Common myeloid progenitor, CD34-positive (primary cell): Measurements from ENCODE around the gene MXRA8.
"Not testable (repeated sequence)": the region's sequence is repeated elsewhere in the genome, so short reads cannot be mapped to it uniquely, and the experiment has no call there.

Experiments
- CTCF ChIA-PET: fragments of 350-600 bp; sonication (Branson Sonifier 250); formaldehyde crosslinking; loops from one replicate; lab custom pipeline; 2021; ENCODE audit warnings: antibody characterized with exemption; lab: Charles Lee
- POLR2A ChIA-PET: fragments of 350-600 bp; sonication (Branson Sonifier 250); formaldehyde crosslinking; loops from one replicate; lab custom pipeline; 2021; ENCODE audit warnings: antibody characterized with exemption; lab: Charles Lee
- DNase-seq, 3 donors: peaks; one replicate each; pipeline versions ENCODE4 v3.0.0 to v3.0.0-alpha.2; 2013
- H3K27ac ChIP-seq, 2 experiments: 1 replicate in 1 of 2; 2 replicates in 1 of 2; pipeline ENCODE4 v1.7.0; 2013; ENCODE audit warnings: inconsistent platforms in 2 of 2, low read length in 2 of 2, mild to moderate bottlenecking in 2 of 2, low read depth in 1 of 2, moderate library complexity in 1 of 2; ENCODE audit not compliant: severe bottlenecking in 2 of 2, insufficient read depth in 1 of 2, poor library complexity in 1 of 2
- H3K27me3 ChIP-seq, 5 experiments: replicated peaks in 2 of 5; 1 replicate in 3 of 5; 2 replicates in 2 of 5; pipeline versions ENCODE4 v1.6.1 to v1.7.0; 2013; ENCODE audit warnings: low read length in 4 of 5, mild to moderate bottlenecking in 2 of 5, moderate library complexity in 2 of 5, inconsistent platforms in 1 of 5; ENCODE audit not compliant: insufficient read depth in 5 of 5, control insufficient read depth in 4 of 5
- H3K36me3 ChIP-seq, 4 experiments: 1 replicate in 2 of 4; 2 replicates in 2 of 4; pipeline versions ENCODE4 v1.6.1 to v1.7.0; 2013; ENCODE audit warnings: low read length in 3 of 4, control low read depth in 1 of 4, mild to moderate bottlenecking in 1 of 4; ENCODE audit not compliant: control insufficient read depth in 4 of 4, insufficient read depth in 4 of 4
- H3K4me1 ChIP-seq, 4 experiments: 1 replicate in 3 of 4; 2 replicates in 1 of 4; pipeline versions ENCODE4 v1.6.1 to v1.7.1; 2013; ENCODE audit warnings: low read length in 3 of 4, mild to moderate bottlenecking in 3 of 4, control low read depth in 1 of 4, inconsistent platforms in 1 of 4, moderate library complexity in 1 of 4; ENCODE audit not compliant: control insufficient read depth in 4 of 4, insufficient read depth in 4 of 4; ENCODE audit errors: control extremely low read depth in 1 of 4
- H3K4me3 ChIP-seq, 7 experiments: 1 replicate in 4 of 7; 2 replicates in 3 of 7; pipeline versions ENCODE4 v1.5.1 to v1.7.0; 2013; ENCODE audit warnings: mild to moderate bottlenecking in 7 of 7, low read length in 6 of 7, moderate library complexity in 6 of 7, inconsistent platforms in 2 of 7, low read depth in 2 of 7, control low read depth in 1 of 7; ENCODE audit not compliant: insufficient read depth in 4 of 7, control insufficient read depth in 1 of 7; ENCODE audit errors: extremely low read depth in 1 of 7
- H3K9me3 ChIP-seq, 5 experiments: 1 replicate in 4 of 5; 2 replicates in 1 of 5; pipeline versions ENCODE4 v1.6.1 to v1.7.1; 2013; ENCODE audit warnings: low read length in 4 of 5, mild to moderate bottlenecking in 2 of 5, inconsistent platforms in 1 of 5, low read depth in 1 of 5, moderate library complexity in 1 of 5; ENCODE audit not compliant: control insufficient read depth in 4 of 5, insufficient read depth in 2 of 5; ENCODE audit errors: control extremely low read depth in 1 of 5
- WGBS: methylation state at CpG from one replicate; pipeline ENCODE4 v1.1.5; 2013; ENCODE audit not compliant: insufficient coverage; 5-methylcytosine and 5-hydroxymethylcytosine counted together

MXRA8 gene

DNA sequence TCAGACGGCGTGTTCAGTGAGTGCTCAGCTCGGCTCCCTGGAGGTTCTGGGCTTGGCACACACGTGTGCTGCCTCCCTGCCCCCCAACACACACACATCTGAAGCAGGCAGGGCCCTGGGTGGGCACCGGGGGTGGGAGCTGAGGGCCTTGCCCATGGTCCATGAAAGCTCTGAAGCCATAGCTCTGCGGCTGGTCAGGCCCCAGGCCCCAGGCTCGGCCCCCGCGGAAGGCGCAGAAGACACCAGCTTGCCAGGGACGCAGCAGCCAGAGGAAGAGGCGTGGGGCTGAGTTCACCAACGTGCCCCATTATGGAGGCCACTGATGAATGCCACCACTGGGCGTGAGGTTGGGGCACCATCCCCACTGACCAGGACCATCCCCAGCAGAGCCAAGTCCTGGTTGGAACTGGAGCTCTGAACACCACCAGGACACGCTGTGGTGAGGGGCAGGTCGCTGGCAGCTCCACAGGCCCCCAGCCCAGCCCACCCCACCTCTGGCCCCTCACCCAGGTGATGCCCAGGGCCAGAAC is 12.5 kb upstream of the MXRA8 start:
- ChIA-PET CTCF (interaction anchor here (0.9 to 3.7 kb wide), 9 partner anchors 11 to 58 kb away, joined by 3 to 27 read pairs (median 6); partner anchors contain the start of genes CCNL2 and MXRA8), POLR2A (interaction anchor here (1.0 kb wide), 1 partner anchor 17 kb away, joined by 3 read pairs; no protein-coding TSS in a partner anchor)
- DNase-seq: no peak
- H3K9me3 ChIP-seq: peaks cover 0 to 15% (median 2%) of the 10 kb centered on the region in 5 experiments
- H3K4me3 ChIP-seq: no peak overlapping the region
- peaks cover 0 to 23% (median 0%) of the 10 kb centered on the region in 5 experiments for H3K27me3 ChIP-seq
- H3K27ac ChIP-seq: no peak overlapping the region
- peaks cover 0 to 39% (median 34%) of the 10 kb centered on the region in 4 experiments for H3K4me1 ChIP-seq
- peaks cover 0 to 16% (median 5%) of the 10 kb centered on the region in 4 experiments for H3K36me3 ChIP-seq
- 86% methylated on average over 9 of the region's 16 CpGs for WGBS

DNA sequence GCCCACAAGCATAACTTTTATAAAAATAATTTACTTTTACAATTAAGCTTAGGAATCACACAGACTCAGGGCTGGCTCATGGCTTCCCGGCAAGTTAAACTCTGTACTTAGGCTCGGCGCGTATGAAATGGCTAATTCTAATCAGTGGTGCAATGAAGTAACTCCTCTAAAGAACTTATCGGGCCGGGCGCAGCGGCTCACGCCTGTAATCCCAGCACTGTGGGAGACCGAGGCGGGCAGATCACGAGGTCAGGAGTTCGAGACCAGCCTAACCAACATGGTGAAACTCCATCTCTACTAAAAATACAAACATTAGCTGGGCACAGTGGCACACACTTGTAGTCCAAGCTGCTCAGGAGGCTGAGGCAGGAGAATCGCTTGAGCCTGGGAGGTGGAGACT is 11.7 kb upstream of the MXRA8 start:
- POLR2A ChIA-PET, DNase-seq, H3K27ac ChIP-seq, H3K4me3 ChIP-seq: not testable (repeated sequence)
- peaks cover 0 to 26% (median 0%) of the 10 kb centered on the region in 5 experiments for H3K27me3 ChIP-seq
- H3K9me3 ChIP-seq: peaks cover 0 to 15% (median 2%) of the 10 kb centered on the region in 5 experiments
- H3K36me3 ChIP-seq: peaks cover 0 to 16% (median 5%) of the 10 kb centered on the region in 4 experiments
- WGBS: 98% methylated on average over 10 of the region's 14 CpGs
- H3K4me1 ChIP-seq: peaks cover 0 to 37% (median 33%) of the 10 kb centered on the region in 4 experiments
- CTCF ChIA-PET: interaction anchor here (1.8 to 3.7 kb wide), 2 partner anchors 11 to 17 kb away, joined by 6 to 27 read pairs; no protein-coding TSS in a partner anchor

DNA sequence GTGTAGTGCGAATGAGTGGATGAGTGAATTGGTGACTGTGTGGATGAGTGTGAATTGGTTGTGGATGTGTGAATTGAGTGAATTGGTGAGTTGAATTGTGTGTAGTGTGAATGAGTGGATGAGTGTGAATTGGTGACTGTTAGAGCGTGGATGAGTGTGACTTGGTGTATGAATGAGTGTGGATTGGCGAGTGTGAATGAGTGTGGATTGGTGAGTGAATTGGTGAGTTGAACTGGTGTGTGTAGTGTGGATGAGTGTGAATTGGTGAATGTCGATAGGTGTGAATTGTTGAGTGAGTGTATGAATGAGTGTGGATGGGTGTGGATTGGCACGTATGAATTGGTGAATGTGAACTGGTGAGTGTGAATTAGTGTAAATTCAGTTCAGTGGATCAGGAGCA is 9.0 kb upstream of the MXRA8 start:
- Histone ChIP-seq H3K4me3 (no peak overlapping the region), H3K27me3 (peaks cover 0 to 32% (median 0%) of the 10 kb centered on the region in 5 experiments), H3K36me3 (peaks cover 0 to 5% (median 0%) of the 10 kb centered on the region in 4 experiments), H3K9me3 (peaks cover 0 to 15% (median 2%) of the 10 kb centered on the region in 5 experiments), H3K27ac (no peak overlapping the region), H3K4me1 (peaks cover 0 to 19% (median 18%) of the 10 kb centered on the region in 4 experiments)
- WGBS: 98% methylated on average over 4 of the region's 5 CpGs
- POLR2A ChIA-PET: no interaction called here
- DNase-seq: peak in 2 of 3 donors; percentile 37 to 73
- CTCF ChIA-PET: no interaction called here

DNA sequence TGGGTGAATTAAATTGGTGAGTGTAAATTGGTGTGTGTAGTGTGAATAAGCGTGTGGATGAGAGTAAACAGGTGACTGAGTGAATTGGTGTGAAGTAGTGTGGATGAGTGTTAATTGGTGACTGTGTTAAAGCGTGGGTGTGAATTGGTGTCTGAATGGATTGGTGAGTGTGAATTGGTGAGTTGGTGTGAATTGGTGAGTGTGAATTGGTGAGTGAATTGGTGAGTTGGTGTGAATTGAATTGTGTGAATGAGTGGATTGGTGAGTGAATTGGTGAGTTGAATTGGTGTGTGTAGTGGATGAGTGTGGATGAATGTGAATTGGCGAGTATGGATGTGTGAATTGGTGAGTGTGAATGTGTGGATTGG is 8.3 kb upstream of the MXRA8 start:
- ChIA-PET POLR2A (no interaction called here), CTCF (no interaction called here)
- peaks cover 0 to 5% (median 0%) of the 10 kb centered on the region in 4 experiments for H3K36me3 ChIP-seq
- peaks cover 0 to 15% (median 2%) of the 10 kb centered on the region in 5 experiments for H3K9me3 ChIP-seq
- H3K4me1 ChIP-seq: peaks cover 0 to 12% (median 11%) of the 10 kb centered on the region in 4 experiments
- H3K4me3 ChIP-seq: no peak overlapping the region
- no peak overlapping the region for H3K27ac ChIP-seq
- WGBS: 100% methylated on average over 3 of the region's 3 CpGs
- peak in 2 of 3 donors; percentile 55 to 80 for DNase-seq
- peaks cover 0 to 38% (median under 1%) of the 10 kb centered on the region in 5 experiments for H3K27me3 ChIP-seq

DNA sequence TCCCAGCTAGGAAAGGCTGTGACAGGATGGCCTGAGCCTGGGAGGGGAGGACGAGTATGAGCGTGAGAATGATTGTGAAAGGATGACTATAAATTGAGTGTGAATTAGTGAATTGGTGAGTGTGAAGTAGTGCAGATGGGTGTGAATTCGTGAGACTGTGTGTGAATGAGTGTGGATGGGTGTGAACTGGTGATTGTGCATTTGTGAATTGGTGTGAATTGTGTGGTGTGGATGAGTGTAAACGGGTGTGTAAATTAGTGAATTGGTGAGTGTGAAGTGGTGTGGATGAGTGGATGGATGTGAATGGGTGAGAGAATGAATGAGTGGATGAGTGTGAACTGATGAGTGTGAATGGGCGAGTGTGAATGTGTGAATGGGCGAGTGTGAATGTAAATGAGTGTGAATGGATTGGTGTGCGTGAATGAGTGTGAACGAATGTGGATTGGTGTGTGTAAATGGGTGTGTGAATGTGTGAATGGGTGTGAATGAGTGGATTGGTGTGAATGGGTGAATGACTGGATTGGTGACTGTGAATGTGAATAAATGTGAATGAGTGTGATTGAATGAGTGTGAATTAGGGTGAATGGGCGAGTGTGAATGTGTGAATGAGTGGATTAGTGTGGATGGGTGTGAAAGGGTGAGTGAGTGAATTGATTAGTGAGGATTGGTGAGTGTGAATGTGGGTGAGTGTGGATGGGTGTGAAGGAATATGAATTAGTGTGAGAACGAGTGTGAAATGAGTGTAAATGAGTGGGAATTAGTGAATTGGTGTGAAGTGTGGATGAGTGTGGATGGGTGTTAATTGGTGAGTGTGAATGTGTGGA is 7.7 kb upstream of the MXRA8 start:
- Histone ChIP-seq H3K27me3 (peaks cover 0 to 44% (median 5%) of the 10 kb centered on the region in 5 experiments), H3K4me1 (peaks cover 0 to 6% (median 5%) of the 10 kb centered on the region in 4 experiments), H3K27ac (no peak overlapping the region), H3K4me3 (no peak overlapping the region), H3K36me3 (no peaks in the 10 kb centered on the region), H3K9me3 (peaks cover 0 to 15% (median 2%) of the 10 kb centered on the region in 5 experiments)
- DNase-seq: peak in 1 of 3 donors; percentile 44
- POLR2A ChIA-PET: no interaction called here
- CTCF ChIA-PET: interaction anchor here (1.2 kb wide), 1 partner anchor 8 kb away, joined by 3 read pairs; no protein-coding TSS in a partner anchor
- 86% methylated on average over 10 of the region's 10 CpGs for WGBS

DNA sequence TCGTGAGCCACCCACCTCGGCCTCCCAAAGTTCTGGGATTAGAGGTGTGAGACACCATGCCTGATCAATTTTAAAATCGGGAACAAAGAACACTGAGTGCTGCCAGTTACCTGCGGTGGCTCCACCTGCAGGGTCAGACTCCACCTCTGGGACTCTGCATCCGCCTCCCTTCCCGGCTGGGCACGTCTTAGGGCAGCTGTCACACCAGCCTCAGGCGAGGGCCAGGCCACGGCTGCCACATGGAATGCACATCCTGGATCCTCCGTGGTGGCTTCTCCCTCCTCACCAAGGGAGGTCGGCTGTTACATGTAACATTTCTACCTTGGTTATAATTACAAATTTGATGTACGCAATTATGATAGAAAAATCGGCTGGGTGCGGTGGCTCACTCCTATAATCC is 5.9 kb upstream of the MXRA8 start:
- CTCF ChIA-PET: interaction anchor here (1.3 kb wide), 1 partner anchor 72 kb away, joined by 4 read pairs; no protein-coding TSS in a partner anchor

More for the DNA sequence above, 5.9 kb upstream of the MXRA8 start:
- WGBS: 91% methylated on average over 11 of the region's 14 CpGs
- DNase-seq: no peak
- no peak overlapping the region for H3K4me3 ChIP-seq
- POLR2A ChIA-PET: no interaction called here
- H3K27me3 ChIP-seq: peaks cover 0 to 58% (median 14%) of the 10 kb centered on the region in 5 experiments
- H3K4me1 ChIP-seq: no peaks in the 10 kb centered on the region
- no peak overlapping the region for H3K27ac ChIP-seq
- peaks cover 0 to 15% (median 2%) of the 10 kb centered on the region in 5 experiments for H3K9me3 ChIP-seq
- no peaks in the 10 kb centered on the region for H3K36me3 ChIP-seq
